Neural cell (in vitro differentiated cells): ENCODE results near the gene SGO1.

Experiments used
- CTCF ChIP-seq: fragments of 450-650 bp; IDR thresholded peaks from 2 replicates; pipeline ENCODE4 v1.5.1; 2014; ENCODE audit warnings: antibody characterized with exemption, mild to moderate bottlenecking, moderate library complexity; ENCODE audit not compliant: poor library complexity, severe bottlenecking
- EP300 ChIP-seq: fragments of 450-650 bp; conservative IDR thresholded peaks from 2 replicates; pipeline ENCODE4 v1.6.1; 2014; ENCODE audit warnings: antibody characterized with exemption, mild to moderate bottlenecking, moderate library complexity; ENCODE audit not compliant: poor library complexity, severe bottlenecking
- EZH2 ChIP-seq: fragments of 200-600, 300-800 bp; shearing (Covaris generic), sonication (generic); IDR thresholded peaks from 2 replicates; pipeline ENCODE4 v1.6.1; 2014; ENCODE audit warnings: antibody characterized with exemption, low read length, borderline replicate concordance, mild to moderate bottlenecking; ENCODE audit not compliant: insufficient read depth, poor library complexity, severe bottlenecking
- POLR2AphosphoS5 ChIP-seq: IDR thresholded peaks from 2 replicates; pipeline ENCODE4 v1.6.1; 2012
- RAD21 ChIP-seq: fragments of 450-650 bp; conservative IDR thresholded peaks from 2 replicates; pipeline ENCODE4 v1.6.1; 2014; ENCODE audit warnings: antibody characterized with exemption, mild to moderate bottlenecking, moderate library complexity
- REST ChIP-seq: IDR thresholded peaks from 2 replicates; pipeline ENCODE4 v1.6.1; 2012; ENCODE audit warnings: borderline replicate concordance
- SMC3 ChIP-seq: fragments of 450-650 bp; conservative IDR thresholded peaks from 2 replicates; pipeline ENCODE4 v1.6.1; 2014; ENCODE audit warnings: antibody characterized with exemption, mild to moderate bottlenecking, moderate library complexity; ENCODE audit not compliant: poor library complexity
- TAF1 ChIP-seq: IDR thresholded peaks from 2 replicates; pipeline ENCODE4 v1.6.1; 2012; ENCODE audit warnings: low read depth

- TF ChIP-seq CTCF (no peak), EP300 (no peak), EZH2 (no peak), SMC3 (no peak), TAF1 (no peak), POLR2AphosphoS5 (no peak), RAD21 (peak; percentile 16), REST (no peak)
These were observed 55.9 kb downstream of the SGO1 start for GRCh38 chr3:20130106-20130505.
